OCI-LY3 (cell line): ENCODE measurements around the gene CTSH.
"Not testable (repeated sequence)": the region's sequence is repeated elsewhere in the genome, so short reads cannot be mapped to it uniquely, and the experiment has no call there.

Experiments
- EZH2phosphoT487 ChIP-seq: fragments of 200-600 bp; shearing (Covaris generic); IDR thresholded peaks from 2 replicates; pipeline ENCODE4 v1.6.1; 2018; ENCODE audit warnings: antibody characterized with exemption, mixed run types, low read depth
- TF ChIP-seq, protein P1 (sequence below): fragments of 200-600, 300-600 bp; sonication (generic); IDR thresholded peaks from 2 replicates; pipeline ENCODE4 v1.5.1; 2014; ENCODE audit warnings: antibody characterized with exemption, low read length, low read depth

DNA sequence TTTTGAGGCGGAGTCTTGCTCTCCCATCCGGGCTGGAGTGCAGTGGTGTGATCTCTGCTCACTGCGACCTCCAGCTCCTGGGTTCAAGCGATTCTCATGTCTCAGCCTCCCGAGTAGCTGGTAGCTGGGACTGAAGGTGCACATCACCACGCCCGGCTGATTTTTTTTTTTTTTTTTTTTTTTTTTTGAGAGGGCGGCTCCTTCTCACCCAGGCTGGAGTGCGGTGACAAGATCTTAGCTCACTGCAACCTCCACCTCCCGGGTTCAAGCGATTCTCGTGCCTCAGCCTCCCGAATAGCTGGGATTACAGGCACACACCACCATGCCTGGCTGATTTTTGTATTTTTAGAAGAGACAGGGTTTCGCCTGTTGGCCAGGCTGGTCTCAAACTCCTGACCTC, 67.9 kb downstream of the CTSH start:
- TF ChIP-seq, protein P1, sequence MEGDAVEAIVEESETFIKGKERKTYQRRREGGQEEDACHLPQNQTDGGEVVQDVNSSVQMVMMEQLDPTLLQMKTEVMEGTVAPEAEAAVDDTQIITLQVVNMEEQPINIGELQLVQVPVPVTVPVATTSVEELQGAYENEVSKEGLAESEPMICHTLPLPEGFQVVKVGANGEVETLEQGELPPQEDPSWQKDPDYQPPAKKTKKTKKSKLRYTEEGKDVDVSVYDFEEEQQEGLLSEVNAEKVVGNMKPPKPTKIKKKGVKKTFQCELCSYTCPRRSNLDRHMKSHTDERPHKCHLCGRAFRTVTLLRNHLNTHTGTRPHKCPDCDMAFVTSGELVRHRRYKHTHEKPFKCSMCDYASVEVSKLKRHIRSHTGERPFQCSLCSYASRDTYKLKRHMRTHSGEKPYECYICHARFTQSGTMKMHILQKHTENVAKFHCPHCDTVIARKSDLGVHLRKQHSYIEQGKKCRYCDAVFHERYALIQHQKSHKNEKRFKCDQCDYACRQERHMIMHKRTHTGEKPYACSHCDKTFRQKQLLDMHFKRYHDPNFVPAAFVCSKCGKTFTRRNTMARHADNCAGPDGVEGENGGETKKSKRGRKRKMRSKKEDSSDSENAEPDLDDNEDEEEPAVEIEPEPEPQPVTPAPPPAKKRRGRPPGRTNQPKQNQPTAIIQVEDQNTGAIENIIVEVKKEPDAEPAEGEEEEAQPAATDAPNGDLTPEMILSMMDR = not testable (repeated sequence)
- not testable (repeated sequence) for TF ChIP-seq EZH2phosphoT487
